ENCODE results near the gene UBE3D.

UBE3D gene

GRCh38 chr6:83057705-83058321, 7.8 kb downstream of the UBE3D start:
- TF ChIP-seq, protein P1, sequence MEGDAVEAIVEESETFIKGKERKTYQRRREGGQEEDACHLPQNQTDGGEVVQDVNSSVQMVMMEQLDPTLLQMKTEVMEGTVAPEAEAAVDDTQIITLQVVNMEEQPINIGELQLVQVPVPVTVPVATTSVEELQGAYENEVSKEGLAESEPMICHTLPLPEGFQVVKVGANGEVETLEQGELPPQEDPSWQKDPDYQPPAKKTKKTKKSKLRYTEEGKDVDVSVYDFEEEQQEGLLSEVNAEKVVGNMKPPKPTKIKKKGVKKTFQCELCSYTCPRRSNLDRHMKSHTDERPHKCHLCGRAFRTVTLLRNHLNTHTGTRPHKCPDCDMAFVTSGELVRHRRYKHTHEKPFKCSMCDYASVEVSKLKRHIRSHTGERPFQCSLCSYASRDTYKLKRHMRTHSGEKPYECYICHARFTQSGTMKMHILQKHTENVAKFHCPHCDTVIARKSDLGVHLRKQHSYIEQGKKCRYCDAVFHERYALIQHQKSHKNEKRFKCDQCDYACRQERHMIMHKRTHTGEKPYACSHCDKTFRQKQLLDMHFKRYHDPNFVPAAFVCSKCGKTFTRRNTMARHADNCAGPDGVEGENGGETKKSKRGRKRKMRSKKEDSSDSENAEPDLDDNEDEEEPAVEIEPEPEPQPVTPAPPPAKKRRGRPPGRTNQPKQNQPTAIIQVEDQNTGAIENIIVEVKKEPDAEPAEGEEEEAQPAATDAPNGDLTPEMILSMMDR (IDR thresholded peaks at IDR 0.05; ENCODE audit: insufficient read depth, missing control alignments): peak; percentile 71
- FAIRE-seq: no peak
- DNase-seq (ENCODE audit: insufficient read length, low spot score): no peak

GRCh38 chr6:83055366-83055964, 10.2 kb downstream of the UBE3D start:
- DNase-seq (ENCODE audit: insufficient read length, low spot score) (peak; percentile 25), FAIRE-seq (no peak)
- TF ChIP-seq, protein P1 (IDR thresholded peaks at IDR 0.05; ENCODE audit: insufficient read depth, missing control alignments): peak; percentile 85

DNA sequence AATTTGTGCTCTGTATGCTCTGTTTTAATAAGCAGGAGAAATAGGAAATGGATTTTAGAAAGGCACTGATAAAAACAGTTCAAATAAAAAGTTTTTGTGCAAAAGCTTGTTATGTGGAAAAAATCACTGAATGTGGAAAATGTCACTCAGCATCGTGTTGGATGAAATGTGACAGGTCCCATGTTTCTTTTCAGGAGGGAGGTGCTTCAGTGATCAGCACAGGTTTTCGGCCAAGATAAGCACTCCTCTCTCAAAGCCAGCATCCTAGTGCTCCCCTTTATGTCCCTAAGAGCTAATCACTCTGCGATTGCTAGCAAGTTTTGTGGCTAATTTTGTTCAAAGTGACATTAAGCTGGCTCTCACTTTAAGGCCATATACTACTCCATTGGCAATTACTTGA, 12.0 kb downstream of the UBE3D start:
- no peak for DNase-seq (ENCODE audit: insufficient read length, low spot score)
- TF ChIP-seq, protein P1 (IDR thresholded peaks at IDR 0.05; ENCODE audit: insufficient read depth, missing control alignments): no peak

GRCh38 chr6:83051377-83052172, 14.1 kb downstream of the UBE3D start:
- no peak for DNase-seq (ENCODE audit: insufficient read length, low spot score)
- FAIRE-seq: no peak
- TF ChIP-seq, protein P1 (IDR thresholded peaks at IDR 0.05; ENCODE audit: insufficient read depth, missing control alignments): no peak

More for the DNA sequence above, 12.0 kb downstream of the UBE3D start:
- FAIRE-seq: no peak

GRCh38 chr6:83047065-83047754, 18.4 kb downstream of the UBE3D start:
- DNase-seq (ENCODE audit: insufficient read length, low spot score): no peak
- no peak for FAIRE-seq
- TF ChIP-seq, protein P1 (IDR thresholded peaks at IDR 0.05; ENCODE audit: insufficient read depth, missing control alignments): no peak

DNA sequence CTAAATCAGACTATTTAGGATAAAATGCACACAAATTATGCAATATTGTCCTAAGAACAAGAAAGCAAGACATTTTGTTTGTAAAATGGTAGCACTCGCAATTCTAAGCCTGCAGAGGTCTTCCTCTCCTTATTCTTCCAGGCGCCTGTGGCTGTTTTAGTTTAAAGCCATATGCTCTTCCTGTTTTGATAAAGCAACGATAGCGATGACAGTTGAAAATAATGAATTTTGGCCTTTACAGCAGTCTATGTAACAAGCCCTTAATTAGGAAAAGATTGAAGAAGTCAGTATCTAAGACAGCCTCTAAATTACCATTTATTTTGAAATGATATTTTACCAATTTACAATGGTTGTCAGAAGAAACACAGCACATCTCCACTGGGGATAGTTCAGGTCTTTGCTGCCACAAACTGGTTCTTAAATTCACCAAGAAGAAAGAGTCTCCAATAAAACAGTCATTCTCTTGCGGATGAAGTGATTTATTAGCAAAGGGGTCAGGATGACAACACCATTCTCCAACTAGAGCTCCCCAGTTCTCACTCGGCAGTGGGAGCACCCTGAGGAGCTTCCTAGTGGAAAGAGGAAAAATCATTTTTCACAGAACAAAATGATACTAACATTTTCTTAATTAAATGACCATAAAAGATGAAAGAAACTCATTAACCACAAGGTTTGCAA, 21.4 kb downstream of the UBE3D start:
- FAIRE-seq (no peak), DNase-seq (ENCODE audit: insufficient read length, low spot score) (no peak)
- TF ChIP-seq, protein P1 (IDR thresholded peaks at IDR 0.05; ENCODE audit: insufficient read depth, missing control alignments): no peak
